PC-3 (cell line): ENCODE results near the gene ZNRF2. TPM values are rescaled to one million over a fixed set of nuclear protein-coding genes. Genes with fewer than 3 reads are reported as not detected.
"Not testable (repeated sequence)": the region's sequence is repeated elsewhere in the genome, so short reads cannot be mapped to it uniquely, and the experiment has no call there.

ENCODE experiments used
- ATAC-seq: fragments of 200-7000 bp; cut with Tn5 transposase; 2 replicates; pipeline ENCODE4 v1.9.1; 2020; ENCODE audit warnings: mild to moderate bottlenecking, moderate library complexity
- BruUV-seq: library from RNA; stranded (reverse); fragments of 400-500 nt; replicated peaks from 2 replicates; lab custom pipeline; 2021; lab: Mats Ljungman, UMichigan
- CTCF ChIA-PET: fragments of 300-600 bp; sonication (Branson Sonifier 250); formaldehyde crosslinking; loops from one replicate; lab custom pipeline; 2022; ENCODE audit warnings: antibody characterized with exemption; lab: Charles Lee
- POLR2A ChIA-PET: fragments of 300-600 bp; sonication (Branson Sonifier 250); formaldehyde crosslinking; loops from one replicate; lab custom pipeline; 2022; ENCODE audit warnings: antibody characterized with exemption; ENCODE audit not compliant: unreplicated experiment; lab: Charles Lee
- DNase-seq: peaks from one replicate; pipeline ENCODE4 v3.0.0-alpha.2; 2015
- H2AFZ ChIP-seq: fragments of 300-600 bp; sonication (generic); 2 replicates; pipeline ENCODE4 v1.6.0; 2016; ENCODE audit warnings: antibody characterized with exemption, low read length
- H3F3A ChIP-seq: fragments of 300-600 bp; sonication (generic); one replicate; pipeline ENCODE4 v1.6.0; 2017; ENCODE audit warnings: antibody characterized with exemption, low read length, control low read depth, mild to moderate bottlenecking; ENCODE audit not compliant: unreplicated experiment
- H3K27ac ChIP-seq: fragments of 300-600 bp; sonication (generic); 2 replicates; pipeline ENCODE4 v1.5.1; 2016; ENCODE audit warnings: mild to moderate bottlenecking, low read length
- H3K27me3 ChIP-seq: fragments of 300-600 bp; sonication (generic); 2 replicates; pipeline ENCODE4 v1.6.1; 2016; ENCODE audit warnings: low read length, mixed read lengths
- H3K36me3 ChIP-seq: fragments of 300-600 bp; sonication (generic); 2 replicates; pipeline ENCODE4 v1.6.1; 2016; ENCODE audit warnings: low read depth, mixed run types, low read length, mixed read lengths
- H3K4me1 ChIP-seq: fragments of 300-600 bp; sonication (generic); 2 replicates; pipeline ENCODE4 v1.5.1; 2016; ENCODE audit warnings: low read length; ENCODE audit not compliant: insufficient read depth
- H3K4me2 ChIP-seq: fragments of 300-600 bp; sonication (generic); 2 replicates; pipeline ENCODE4 v1.6.0; 2016; ENCODE audit warnings: low read length
- H3K4me3 ChIP-seq: fragments of 300-600 bp; sonication (generic); 2 replicates; pipeline ENCODE4 v1.5.1; 2016; ENCODE audit warnings: mild to moderate bottlenecking, low read length, mixed read lengths
- H3K79me2 ChIP-seq: fragments of 300-600 bp; sonication (generic); 2 replicates; pipeline ENCODE4 v1.6.1; 2017; ENCODE audit warnings: low read length, mixed read lengths
- H3K9ac ChIP-seq: fragments of 300-600 bp; sonication (generic); 2 replicates; pipeline ENCODE4 v1.6.0; 2016; ENCODE audit warnings: mild to moderate bottlenecking, low read length
- H3K9me2 ChIP-seq: fragments of 300-600 bp; sonication (generic); replicated peaks from 2 replicates; pipeline ENCODE4 v1.6.1; 2016; ENCODE audit warnings: mixed run types, low read length, mixed read lengths
- H3K9me3 ChIP-seq: fragments of 300-600 bp; sonication (generic); 2 replicates; pipeline ENCODE4 v1.6.1; 2016; ENCODE audit warnings: low read length, mixed read lengths
- H4K20me1 ChIP-seq: fragments of 300-600 bp; sonication (generic); 2 replicates; pipeline ENCODE4 v1.6.1; 2016; ENCODE audit warnings: low read length, mixed read lengths
- EZH2 ChIP-seq: fragments of 300-600 bp; sonication (generic); IDR thresholded peaks from one replicate; pipeline ENCODE4 v1.6.1; 2017; ENCODE audit warnings: antibody characterized with exemption, mild to moderate bottlenecking, low read length; ENCODE audit not compliant: unreplicated experiment
- EZH2phosphoT487 ChIP-seq: fragments of 300-600 bp; sonication (generic); IDR thresholded peaks from 2 replicates; pipeline ENCODE4 v1.6.1; 2018; ENCODE audit warnings: mild to moderate bottlenecking, antibody characterized with exemption, low read length, borderline replicate concordance
- intact Hi-C: fragments of 100-400 bp; cut with micrococcal nuclease; formaldehyde crosslinking; loops from 2 replicates; pipeline ENCODE4 v1.9.0; 2023
- total RNA-seq: library from RNA; depleted of rRNA; stranded (reverse); fragments of >200 nt; gene quantifications from 2 replicates; pipeline ENCODE4 v1.2.3, GENCODE V29; 2014
- TF ChIP-seq, protein P1 (sequence below): fragments of 300-600 bp; sonication (generic); conservative IDR thresholded peaks from 2 replicates; pipeline ENCODE4 v1.5.1; 2017; ENCODE audit warnings: antibody characterized with exemption, low read depth, mild to moderate bottlenecking, low read length

ZNRF2 gene
- total RNA-seq, 1 experiment from 2014 or later, result 13.1 TPM

DNA sequence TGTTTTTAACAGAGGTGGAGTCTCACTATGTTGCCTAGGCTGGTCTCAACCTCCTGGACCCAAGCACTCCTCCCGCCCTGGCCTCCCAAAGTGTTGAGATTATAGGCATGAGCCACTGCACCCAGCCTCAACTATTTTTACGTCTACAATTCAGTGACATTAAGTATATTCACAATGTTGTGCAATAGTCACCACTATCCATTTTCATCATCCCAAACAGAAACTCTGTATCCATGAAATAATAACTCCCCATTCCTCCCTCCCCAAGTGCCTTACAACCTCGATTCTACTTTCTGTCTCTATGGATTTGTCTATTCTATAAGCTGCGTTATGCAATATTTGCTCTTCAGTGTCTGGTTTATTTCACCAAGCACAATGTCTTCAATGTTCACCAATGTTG is 20.3 kb upstream of the ZNRF2 start:
- intact Hi-C loops, result no loop called here
- Histone ChIP-seq H3K9ac (no peak overlapping the region), H3K9me3 (no peaks in the 10 kb centered on the region), H3K9me2 (no peaks in the 10 kb centered on the region), H3K27me3 (no peaks in the 10 kb centered on the region), H3K79me2 (no peaks in the 10 kb centered on the region), H2AFZ (no peak overlapping the region), H3F3A (no peaks in the 10 kb centered on the region), H3K27ac (no peak overlapping the region), H3K4me1 (no peaks in the 10 kb centered on the region), H3K4me3 (no peak overlapping the region), H4K20me1 (no peaks in the 10 kb centered on the region), H3K36me3 (no peaks in the 10 kb centered on the region), H3K4me2 (no peak overlapping the region)
- TF ChIP-seq EZH2 (no peak), EZH2phosphoT487 (no peak)
- TF ChIP-seq, protein P1, sequence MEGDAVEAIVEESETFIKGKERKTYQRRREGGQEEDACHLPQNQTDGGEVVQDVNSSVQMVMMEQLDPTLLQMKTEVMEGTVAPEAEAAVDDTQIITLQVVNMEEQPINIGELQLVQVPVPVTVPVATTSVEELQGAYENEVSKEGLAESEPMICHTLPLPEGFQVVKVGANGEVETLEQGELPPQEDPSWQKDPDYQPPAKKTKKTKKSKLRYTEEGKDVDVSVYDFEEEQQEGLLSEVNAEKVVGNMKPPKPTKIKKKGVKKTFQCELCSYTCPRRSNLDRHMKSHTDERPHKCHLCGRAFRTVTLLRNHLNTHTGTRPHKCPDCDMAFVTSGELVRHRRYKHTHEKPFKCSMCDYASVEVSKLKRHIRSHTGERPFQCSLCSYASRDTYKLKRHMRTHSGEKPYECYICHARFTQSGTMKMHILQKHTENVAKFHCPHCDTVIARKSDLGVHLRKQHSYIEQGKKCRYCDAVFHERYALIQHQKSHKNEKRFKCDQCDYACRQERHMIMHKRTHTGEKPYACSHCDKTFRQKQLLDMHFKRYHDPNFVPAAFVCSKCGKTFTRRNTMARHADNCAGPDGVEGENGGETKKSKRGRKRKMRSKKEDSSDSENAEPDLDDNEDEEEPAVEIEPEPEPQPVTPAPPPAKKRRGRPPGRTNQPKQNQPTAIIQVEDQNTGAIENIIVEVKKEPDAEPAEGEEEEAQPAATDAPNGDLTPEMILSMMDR, result no peak
- ATAC-seq (no peak), DNase-seq (no peak)
- POLR2A ChIA-PET, result no interaction called here
- CTCF ChIA-PET, result no interaction called here
- BruUV-seq, result no TSS peak

DNA sequence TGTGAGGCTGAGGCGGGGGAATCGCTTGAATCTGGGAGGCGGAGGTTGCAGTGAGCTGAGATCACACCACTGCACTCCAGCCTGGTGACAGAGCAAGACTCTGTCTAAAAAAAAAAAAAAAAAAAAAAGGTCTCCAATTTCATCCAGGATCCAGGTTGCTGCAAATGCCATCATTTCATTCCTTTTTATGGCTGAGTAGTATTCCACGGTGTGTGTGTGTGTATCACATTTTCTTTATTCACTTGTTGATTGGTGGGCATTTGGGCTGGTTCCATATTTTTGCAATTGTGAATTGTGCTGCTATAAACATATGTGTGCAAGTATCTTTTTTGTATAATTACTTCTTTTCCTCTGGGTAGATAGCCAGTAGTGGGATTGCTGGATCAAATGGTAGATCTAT is 19.2 kb upstream of the ZNRF2 start:
- H3K27ac ChIP-seq, H3K4me1 ChIP-seq, H2AFZ ChIP-seq, H3K36me3 ChIP-seq, H3K79me2 ChIP-seq, H4K20me1 ChIP-seq, H3K9me2 ChIP-seq, DNase-seq, BruUV-seq, intact Hi-C loops, CTCF ChIA-PET, H3K4me3 ChIP-seq, ATAC-seq, H3K9ac ChIP-seq, H3F3A ChIP-seq, H3K4me2 ChIP-seq, H3K27me3 ChIP-seq, H3K9me3 ChIP-seq: not testable (repeated sequence)
- POLR2A ChIA-PET, result interaction anchor here (0.6 kb wide), 1 partner anchor 65 kb away, joined by 3 read pairs; no protein-coding TSS in a partner anchor

DNA sequence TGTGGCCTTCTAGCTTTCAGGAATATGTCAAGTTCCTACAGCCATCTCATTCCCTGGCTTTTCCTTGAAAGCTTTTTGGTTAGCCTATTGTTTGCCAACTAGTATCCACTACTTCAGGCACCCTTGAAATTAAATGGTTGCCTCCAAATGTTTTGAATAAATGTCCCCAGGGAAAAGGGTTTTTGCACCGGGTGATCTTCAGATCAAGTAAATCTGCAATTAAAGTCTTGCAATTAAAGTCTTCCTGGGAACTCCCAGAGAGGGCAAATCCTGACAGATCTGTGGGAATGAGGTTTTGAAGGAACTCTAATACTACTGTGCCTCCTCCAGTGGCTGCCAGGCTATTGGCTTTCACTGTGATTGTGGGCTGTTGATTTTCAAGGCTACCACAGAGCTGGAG is 17.7 kb upstream of the ZNRF2 start:
- no peak overlapping the region for H3K27ac ChIP-seq
- ChIA-PET CTCF (no interaction called here), POLR2A (no interaction called here)
- intact Hi-C loops, result no loop called here
- no peaks in the 10 kb centered on the region for H3K27me3 ChIP-seq
- H3K9me2 ChIP-seq, result no peaks in the 10 kb centered on the region
- no peak overlapping the region for H2AFZ ChIP-seq
- no peak overlapping the region for H3K4me2 ChIP-seq
- no peak overlapping the region for H3K4me3 ChIP-seq
- TF ChIP-seq, protein P1, result no peak
- no peak for TF ChIP-seq EZH2
- no peak for TF ChIP-seq EZH2phosphoT487
- DNase-seq (no peak), ATAC-seq (no peak)
- H3K79me2 ChIP-seq, result no peaks in the 10 kb centered on the region
- no peaks in the 10 kb centered on the region for H3F3A ChIP-seq
- H3K36me3 ChIP-seq, result no peaks in the 10 kb centered on the region
- H3K4me1 ChIP-seq, result no peaks in the 10 kb centered on the region
- no peak overlapping the region for H3K9ac ChIP-seq
- H3K9me3 ChIP-seq, result no peaks in the 10 kb centered on the region
- no peaks in the 10 kb centered on the region for H4K20me1 ChIP-seq
- no TSS peak for BruUV-seq
